H9 (cell line): ENCODE data around the gene FAT1. TPM values are rescaled to one million over a fixed set of nuclear protein-coding genes. Genes with fewer than 3 reads are reported as not detected.
A peak's percentile ranks its signal among the peaks of the same experiment; 100 is the strongest.

Experiments
- DNase-seq: peaks from one replicate; pipeline ENCODE4 v3.0.0-alpha.2; 2017
- H2AFZ ChIP-seq: one replicate; pipeline ENCODE4 v1.6.1; 2013; ENCODE audit warnings: mild to moderate bottlenecking, low read length, control low read depth, moderate library complexity
- H2AK5ac ChIP-seq: 2 replicates; pipeline ENCODE4 v1.6.1; 2013; ENCODE audit warnings: low read length, control low read depth, mixed read lengths; ENCODE audit not compliant: insufficient read length
- H2BK120ac ChIP-seq: one replicate; pipeline ENCODE4 v1.6.1; 2013; ENCODE audit warnings: low read depth, mild to moderate bottlenecking, low read length, control low read depth, inconsistent platforms; ENCODE audit not compliant: poor library complexity, severe bottlenecking
- H2BK12ac ChIP-seq: 2 replicates; pipeline ENCODE4 v1.6.1; 2013; ENCODE audit warnings: low read length, control low read depth, mixed read lengths, low read depth; ENCODE audit not compliant: insufficient read length
- H2BK15ac ChIP-seq: 2 replicates; pipeline ENCODE4 v1.6.1; 2013; ENCODE audit warnings: low read depth, low read length, control low read depth
- H2BK20ac ChIP-seq: one replicate; pipeline ENCODE4 v1.6.1; 2013; ENCODE audit warnings: low read depth, mild to moderate bottlenecking, low read length, control low read depth, inconsistent platforms; ENCODE audit not compliant: poor library complexity, severe bottlenecking
- H2BK5ac ChIP-seq: 2 replicates; pipeline ENCODE4 v1.6.1; 2013; ENCODE audit warnings: low read length, control low read depth, mixed read lengths; ENCODE audit not compliant: insufficient read length
- H3K14ac ChIP-seq: 2 replicates; pipeline ENCODE4 v1.6.1; 2013; ENCODE audit warnings: low read length, control low read depth; ENCODE audit not compliant: insufficient read depth
- H3K18ac ChIP-seq: 2 replicates; pipeline ENCODE4 v1.6.1; 2013; ENCODE audit warnings: low read depth, mild to moderate bottlenecking, mixed read lengths, low read length, control low read depth; ENCODE audit not compliant: insufficient read length
- H3K23ac ChIP-seq: 2 replicates; pipeline ENCODE4 v1.6.1; 2013; ENCODE audit warnings: low read length, control low read depth, mixed read lengths, low read depth; ENCODE audit not compliant: insufficient read length
- H3K23me2 ChIP-seq: 2 replicates; pipeline ENCODE4 v1.6.1; 2013; ENCODE audit warnings: low read depth, mild to moderate bottlenecking, mixed read lengths, low read length, control low read depth; ENCODE audit not compliant: insufficient read length, poor library complexity, severe bottlenecking
- H3K27ac ChIP-seq: 2 replicates; pipeline ENCODE4 v1.5.1; 2013; ENCODE audit warnings: low read length, control low read depth, mixed read lengths, low read depth; ENCODE audit not compliant: insufficient read length
- H3K27me3 ChIP-seq: 2 replicates; pipeline ENCODE4 v1.6.1; 2013; ENCODE audit warnings: low read length, control low read depth, inconsistent platforms; ENCODE audit not compliant: insufficient read depth
- H3K4ac ChIP-seq: 2 replicates; pipeline ENCODE4 v1.6.1; 2013; ENCODE audit warnings: low read depth, mild to moderate bottlenecking, control low read depth, inconsistent platforms, low read length, moderate library complexity
- H3K4me1 ChIP-seq: 2 replicates; pipeline ENCODE4 v1.6.1; 2013; ENCODE audit warnings: low read length, control low read depth, inconsistent platforms; ENCODE audit not compliant: insufficient read depth
- H3K4me2 ChIP-seq: 2 replicates; pipeline ENCODE4 v1.6.1; 2013; ENCODE audit warnings: low read length, control low read depth, mixed read lengths; ENCODE audit not compliant: insufficient read length, insufficient read depth
- H3K56ac ChIP-seq: 2 replicates; pipeline ENCODE4 v1.6.1; 2013; ENCODE audit warnings: low read depth, mild to moderate bottlenecking, mixed read lengths, low read length, control low read depth; ENCODE audit not compliant: insufficient read length
- H3K79me1 ChIP-seq: 2 replicates; pipeline ENCODE4 v1.6.1; 2013; ENCODE audit warnings: low read depth, mild to moderate bottlenecking, moderate library complexity, low read length, control low read depth, inconsistent platforms; ENCODE audit not compliant: insufficient read depth, poor library complexity, severe bottlenecking
- H3K79me2 ChIP-seq: 2 replicates; pipeline ENCODE4 v1.6.1; 2013; ENCODE audit warnings: low read length, control low read depth, inconsistent platforms; ENCODE audit not compliant: insufficient read depth
- H3K9ac ChIP-seq: 2 replicates; pipeline ENCODE4 v1.6.1; 2013; ENCODE audit warnings: low read length, control low read depth, mixed read lengths; ENCODE audit not compliant: insufficient read length; ENCODE audit errors: extremely low read depth
- H3K9me3 ChIP-seq: one replicate; pipeline ENCODE4 v1.6.1; 2013; ENCODE audit warnings: low read depth, low read length, inconsistent platforms; ENCODE audit not compliant: control insufficient read depth
- H3T11ph ChIP-seq: one replicate; pipeline ENCODE4 v1.6.1; 2013; ENCODE audit warnings: mild to moderate bottlenecking, low read length, control low read depth, inconsistent platforms
- H4K20me1 ChIP-seq: one replicate; pipeline ENCODE4 v1.6.1; 2013; ENCODE audit not compliant: control insufficient read depth, insufficient read length, insufficient read depth
- H4K5ac ChIP-seq: 2 replicates; pipeline ENCODE4 v1.6.1; 2013; ENCODE audit warnings: low read depth, mild to moderate bottlenecking, mixed read lengths, low read length, control low read depth; ENCODE audit not compliant: insufficient read length
- H4K8ac ChIP-seq: replicated peaks from 2 replicates; pipeline ENCODE4 v1.6.1; 2013; ENCODE audit warnings: low read length, control low read depth, mixed read lengths, low read depth; ENCODE audit not compliant: insufficient read length
- H4K91ac ChIP-seq: 2 replicates; pipeline ENCODE4 v1.6.1; 2013; ENCODE audit warnings: low read depth, mild to moderate bottlenecking, moderate library complexity, mixed read lengths, low read length, control low read depth; ENCODE audit not compliant: insufficient read length
- H3K27ac Mint-ChIP-seq, 3 experiments: 2 replicates in 2 of 3; 3 replicates in 1 of 3; pipeline ENCODE4 v1.8.0; 2020 to 2021; ENCODE audit warnings: mixed read lengths in 3 of 3, mild to moderate bottlenecking in 1 of 3, moderate library complexity in 1 of 3
- H3K27me3 Mint-ChIP-seq: 2 replicates; pipeline ENCODE4 v1.8.0; 2021; ENCODE audit warnings: low read depth, mild to moderate bottlenecking, moderate library complexity, mixed read lengths
- H3K36me3 Mint-ChIP-seq, 3 experiments: 2 replicates in 2 of 3; 3 replicates in 1 of 3; pipeline ENCODE4 v1.8.0; 2020 to 2021; ENCODE audit warnings: low read depth in 3 of 3, mixed read lengths in 3 of 3; ENCODE audit not compliant: insufficient read depth in 1 of 3
- H3K4me1 Mint-ChIP-seq, 2 experiments: 2 replicates each; pipeline ENCODE4 v1.8.0; 2020; ENCODE audit warnings: mixed read lengths in 2 of 2
- H3K4me3 Mint-ChIP-seq, 2 experiments: 2 replicates in 1 of 2; 3 replicates in 1 of 2; pipeline ENCODE4 v1.8.0; 2020 to 2021; ENCODE audit warnings: mild to moderate bottlenecking in 2 of 2, mixed read lengths in 2 of 2, moderate library complexity in 1 of 2
- H3K9me3 Mint-ChIP-seq, 2 experiments: 2 replicates in 1 of 2; 3 replicates in 1 of 2; pipeline ENCODE4 v1.8.0; 2020; ENCODE audit warnings: mild to moderate bottlenecking in 2 of 2, mixed read lengths in 2 of 2, moderate library complexity in 1 of 2
- WGBS: extraction: QIAGEN DNeasy Blood & Tissue Kit; methylation state at CpG from one replicate; pipeline ENCODE4 v1.1.7; 2013; ENCODE audit warnings: missing lambda C conversion rate, low lambda C conversion rate, mixed read lengths; ENCODE audit not compliant: insufficient read length; ENCODE audit errors: extremely low coverage; 5-methylcytosine and 5-hydroxymethylcytosine counted together
- total RNA-seq: library from RNA; stranded (reverse); gene quantifications from 2 replicates; pipeline ENCODE4 v1.2.1, GENCODE V29; 2021
- TF ChIP-seq, protein P1 (sequence below): fragments of 200-600 bp; sonication (generic); conservative IDR thresholded peaks from 3 replicates; pipeline ENCODE4 v1.8.0; 2021; ENCODE audit warnings: antibody characterized with exemption, mild to moderate bottlenecking

Gene FAT1
- total RNA-seq, 1 experiment from 2014 or later, result 173 TPM

- Histone ChIP-seq H4K8ac (no peak overlapping the region), H3K4me2 (no peak overlapping the region), H3K18ac (no peak overlapping the region), H3T11ph (no peak overlapping the region), H3K9me3 (no peaks in the 10 kb centered on the region), H3K27me3 (no peaks in the 10 kb centered on the region), H3K4ac (no peak overlapping the region), H2BK5ac (no peak overlapping the region), H2BK12ac (no peak overlapping the region), H3K27ac (no peak overlapping the region), H2BK120ac (no peak overlapping the region), H3K9ac (no peak overlapping the region), H3K23ac (no peak overlapping the region), H4K5ac (no peak overlapping the region), H2BK15ac (no peak overlapping the region), H4K91ac (no peak overlapping the region), H3K14ac (no peak overlapping the region), H3K56ac (no peak overlapping the region), H2AK5ac (no peak overlapping the region), H3K79me1 (peaks cover 2% of the 10 kb centered on the region), H3K4me1 (peaks cover 6% of the 10 kb centered on the region), H3K79me2 (peaks cover 12% of the 10 kb centered on the region; the same call in 1 of the 2 replicates), H2AFZ (no peak overlapping the region), H2BK20ac (no peak overlapping the region), H3K23me2 (no peaks in the 10 kb centered on the region), H4K20me1 (no peaks in the 10 kb centered on the region)
- no peak for DNase-seq
- H3K4me1 Mint-ChIP-seq, result peaks cover 46 to 47% of the 10 kb centered on the region in 2 experiments
- peak overlapping the region in 2 of 3 experiments; percentile 1 to 4; a peak in 4 of 7 replicates for H3K27ac Mint-ChIP-seq
- 100% methylated on average over 3 of the region's 3 CpGs for WGBS
- TF ChIP-seq, protein P1, sequence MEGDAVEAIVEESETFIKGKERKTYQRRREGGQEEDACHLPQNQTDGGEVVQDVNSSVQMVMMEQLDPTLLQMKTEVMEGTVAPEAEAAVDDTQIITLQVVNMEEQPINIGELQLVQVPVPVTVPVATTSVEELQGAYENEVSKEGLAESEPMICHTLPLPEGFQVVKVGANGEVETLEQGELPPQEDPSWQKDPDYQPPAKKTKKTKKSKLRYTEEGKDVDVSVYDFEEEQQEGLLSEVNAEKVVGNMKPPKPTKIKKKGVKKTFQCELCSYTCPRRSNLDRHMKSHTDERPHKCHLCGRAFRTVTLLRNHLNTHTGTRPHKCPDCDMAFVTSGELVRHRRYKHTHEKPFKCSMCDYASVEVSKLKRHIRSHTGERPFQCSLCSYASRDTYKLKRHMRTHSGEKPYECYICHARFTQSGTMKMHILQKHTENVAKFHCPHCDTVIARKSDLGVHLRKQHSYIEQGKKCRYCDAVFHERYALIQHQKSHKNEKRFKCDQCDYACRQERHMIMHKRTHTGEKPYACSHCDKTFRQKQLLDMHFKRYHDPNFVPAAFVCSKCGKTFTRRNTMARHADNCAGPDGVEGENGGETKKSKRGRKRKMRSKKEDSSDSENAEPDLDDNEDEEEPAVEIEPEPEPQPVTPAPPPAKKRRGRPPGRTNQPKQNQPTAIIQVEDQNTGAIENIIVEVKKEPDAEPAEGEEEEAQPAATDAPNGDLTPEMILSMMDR, result no peak
- no peaks in the 10 kb centered on the region for H3K27me3 Mint-ChIP-seq
- H3K36me3 Mint-ChIP-seq, result peaks cover 21 to 51% (median 44%) of the 10 kb centered on the region in 3 experiments
- H3K9me3 Mint-ChIP-seq, result no peaks in the 10 kb centered on the region; a peak in 2 of 5 replicates
- no peak overlapping the region for H3K4me3 Mint-ChIP-seq
Measured at GRCh38 chr4:186693894-186694293, 29.8 kb downstream of the FAT1 start.
